C4-2B (cell line): ENCODE measurements around the gene PSAPL1.

ENCODE experiments used
- ZFX ChIP-seq: fragments of 450-650 bp; IDR thresholded peaks from 2 replicates; pipeline ENCODE4 v1.6.1; 2017
- TF ChIP-seq, protein P1 (sequence below): fragments of 450-650 bp; conservative IDR thresholded peaks from 2 replicates; pipeline ENCODE4 v1.5.1; 2017; ENCODE audit warnings: mild to moderate bottlenecking

- TF ChIP-seq, protein P1, sequence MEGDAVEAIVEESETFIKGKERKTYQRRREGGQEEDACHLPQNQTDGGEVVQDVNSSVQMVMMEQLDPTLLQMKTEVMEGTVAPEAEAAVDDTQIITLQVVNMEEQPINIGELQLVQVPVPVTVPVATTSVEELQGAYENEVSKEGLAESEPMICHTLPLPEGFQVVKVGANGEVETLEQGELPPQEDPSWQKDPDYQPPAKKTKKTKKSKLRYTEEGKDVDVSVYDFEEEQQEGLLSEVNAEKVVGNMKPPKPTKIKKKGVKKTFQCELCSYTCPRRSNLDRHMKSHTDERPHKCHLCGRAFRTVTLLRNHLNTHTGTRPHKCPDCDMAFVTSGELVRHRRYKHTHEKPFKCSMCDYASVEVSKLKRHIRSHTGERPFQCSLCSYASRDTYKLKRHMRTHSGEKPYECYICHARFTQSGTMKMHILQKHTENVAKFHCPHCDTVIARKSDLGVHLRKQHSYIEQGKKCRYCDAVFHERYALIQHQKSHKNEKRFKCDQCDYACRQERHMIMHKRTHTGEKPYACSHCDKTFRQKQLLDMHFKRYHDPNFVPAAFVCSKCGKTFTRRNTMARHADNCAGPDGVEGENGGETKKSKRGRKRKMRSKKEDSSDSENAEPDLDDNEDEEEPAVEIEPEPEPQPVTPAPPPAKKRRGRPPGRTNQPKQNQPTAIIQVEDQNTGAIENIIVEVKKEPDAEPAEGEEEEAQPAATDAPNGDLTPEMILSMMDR: no peak
- no peak for TF ChIP-seq ZFX
These were observed 42.9 kb downstream of the PSAPL1 start for GRCh38 chr4:7391637-7392437.
